ENCODE data around the gene ARHGEF39. TPM values are rescaled to one million over a fixed set of nuclear protein-coding genes. Genes with fewer than 3 reads are reported as not detected.

Gene ARHGEF39
- total and polyA plus RNA-seq, 2 experiments from 2014 or later: 5.6 to 12.6 TPM

- Histone ChIP-seq H3K36me3 (peaks cover 75% of the 10 kb centered on the region), H3K27me3 (no peaks in the 10 kb centered on the region), H3K4me3 (no peak overlapping the region), H3K27ac (peak overlapping the region; percentile 39), H3K9me3 (ENCODE audit: low read depth) (no peaks in the 10 kb centered on the region), H3K4me1 (ENCODE audit: low read depth) (no peaks in the 10 kb centered on the region)
- no peak for DNase-seq (ENCODE audit: low read depth in 1 of 2, low spot score in 1 of 2)
- TF ChIP-seq, protein P1, sequence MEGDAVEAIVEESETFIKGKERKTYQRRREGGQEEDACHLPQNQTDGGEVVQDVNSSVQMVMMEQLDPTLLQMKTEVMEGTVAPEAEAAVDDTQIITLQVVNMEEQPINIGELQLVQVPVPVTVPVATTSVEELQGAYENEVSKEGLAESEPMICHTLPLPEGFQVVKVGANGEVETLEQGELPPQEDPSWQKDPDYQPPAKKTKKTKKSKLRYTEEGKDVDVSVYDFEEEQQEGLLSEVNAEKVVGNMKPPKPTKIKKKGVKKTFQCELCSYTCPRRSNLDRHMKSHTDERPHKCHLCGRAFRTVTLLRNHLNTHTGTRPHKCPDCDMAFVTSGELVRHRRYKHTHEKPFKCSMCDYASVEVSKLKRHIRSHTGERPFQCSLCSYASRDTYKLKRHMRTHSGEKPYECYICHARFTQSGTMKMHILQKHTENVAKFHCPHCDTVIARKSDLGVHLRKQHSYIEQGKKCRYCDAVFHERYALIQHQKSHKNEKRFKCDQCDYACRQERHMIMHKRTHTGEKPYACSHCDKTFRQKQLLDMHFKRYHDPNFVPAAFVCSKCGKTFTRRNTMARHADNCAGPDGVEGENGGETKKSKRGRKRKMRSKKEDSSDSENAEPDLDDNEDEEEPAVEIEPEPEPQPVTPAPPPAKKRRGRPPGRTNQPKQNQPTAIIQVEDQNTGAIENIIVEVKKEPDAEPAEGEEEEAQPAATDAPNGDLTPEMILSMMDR (IDR thresholded peaks at IDR 0.05; ENCODE audit: low read depth, low read length): no peak
These were observed 46.8 kb upstream of the ARHGEF39 start for GRCh38 chr9:35711501-35712428.

DNA sequence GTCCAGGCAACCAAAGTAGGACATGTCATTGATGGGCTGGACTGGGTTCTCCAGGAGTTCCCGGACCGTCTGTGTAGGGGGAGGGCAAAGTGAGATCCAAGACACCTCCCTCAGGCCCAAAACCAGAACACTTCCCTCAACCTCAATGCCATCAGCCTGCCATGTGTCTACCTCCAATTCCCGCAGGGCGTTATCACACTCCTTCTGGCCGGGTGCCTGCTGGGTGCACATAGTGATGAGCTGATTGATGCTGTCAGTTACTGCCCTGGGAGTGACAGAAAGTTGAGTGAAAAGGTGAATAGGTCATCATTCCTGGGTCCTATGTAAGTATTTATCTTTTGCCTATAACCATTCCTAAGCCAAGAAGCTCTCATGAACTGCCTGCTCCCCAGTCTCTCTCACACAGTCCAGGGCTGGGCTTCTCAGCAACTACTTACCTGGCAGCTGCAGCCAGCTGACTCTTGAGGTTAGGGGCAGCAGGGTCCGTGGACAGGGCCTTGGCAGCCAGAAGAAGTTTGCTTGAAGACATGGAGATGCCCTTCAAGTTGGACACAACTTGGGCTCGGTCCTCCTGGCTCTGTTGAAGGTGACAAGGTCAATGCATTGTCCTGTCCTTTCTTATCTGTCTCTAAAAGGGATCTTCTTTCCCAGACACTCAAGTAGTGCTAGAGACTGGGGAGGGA lies 46.0 kb upstream of the ARHGEF39 start:
- no peaks in the 10 kb centered on the region for H3K4me1 ChIP-seq (ENCODE audit: low read depth)
- H3K4me3 ChIP-seq: no peak overlapping the region
- DNase-seq (ENCODE audit: low read depth in 1 of 2, low spot score in 1 of 2): no peak
- peaks cover 77% of the 10 kb centered on the region for H3K36me3 ChIP-seq
- no peaks in the 10 kb centered on the region for H3K9me3 ChIP-seq (ENCODE audit: low read depth)
- no peaks in the 10 kb centered on the region for H3K27me3 ChIP-seq
- TF ChIP-seq, protein P1 (IDR thresholded peaks at IDR 0.05; ENCODE audit: low read depth, low read length): no peak
- H3K27ac ChIP-seq: peak overlapping the region; percentile 39

DNA sequence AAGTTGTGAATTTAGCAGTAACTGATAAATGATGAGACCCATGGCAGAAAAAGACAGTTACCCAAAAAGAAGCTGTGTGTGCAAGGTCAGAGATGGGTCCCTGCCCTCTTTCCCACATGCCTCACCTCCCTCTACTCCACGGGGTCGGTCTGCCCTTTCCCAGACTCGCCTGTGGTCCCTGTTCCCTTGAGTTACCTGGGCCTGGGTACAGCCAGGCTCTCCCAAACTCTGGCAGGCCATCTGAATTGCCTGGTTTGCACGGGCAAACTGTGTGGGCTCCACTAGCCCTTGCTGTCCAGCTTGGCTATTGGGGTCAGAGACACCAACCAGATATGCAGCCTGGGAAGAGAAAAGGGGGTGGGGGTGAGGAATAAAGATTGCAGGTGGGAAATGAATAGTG lies 43.2 kb upstream of the ARHGEF39 start:
- H3K27me3 ChIP-seq: no peaks in the 10 kb centered on the region
- H3K4me3 ChIP-seq: no peak overlapping the region
- no peaks in the 10 kb centered on the region for H3K4me1 ChIP-seq (ENCODE audit: low read depth)
- no peaks in the 10 kb centered on the region for H3K9me3 ChIP-seq (ENCODE audit: low read depth)
- TF ChIP-seq, protein P1 (IDR thresholded peaks at IDR 0.05; ENCODE audit: low read depth, low read length): no peak
- no peak for DNase-seq (ENCODE audit: low read depth in 1 of 2, low spot score in 1 of 2)
- H3K27ac ChIP-seq: no peak overlapping the region
- H3K36me3 ChIP-seq: peaks cover 79% of the 10 kb centered on the region

GRCh38 chr9:35706951-35707350 lies 42.0 kb upstream of the ARHGEF39 start:
- Histone ChIP-seq H3K27me3 (no peaks in the 10 kb centered on the region), H3K9me3 (ENCODE audit: low read depth) (no peaks in the 10 kb centered on the region), H3K36me3 (peaks cover 88% of the 10 kb centered on the region), H3K27ac (no peak overlapping the region), H3K4me3 (no peak overlapping the region), H3K4me1 (ENCODE audit: low read depth) (no peaks in the 10 kb centered on the region)
- DNase-seq (ENCODE audit: low read depth in 1 of 2, low spot score in 1 of 2): no peak
- TF ChIP-seq, protein P1 (IDR thresholded peaks at IDR 0.05; ENCODE audit: low read depth, low read length): no peak

DNA sequence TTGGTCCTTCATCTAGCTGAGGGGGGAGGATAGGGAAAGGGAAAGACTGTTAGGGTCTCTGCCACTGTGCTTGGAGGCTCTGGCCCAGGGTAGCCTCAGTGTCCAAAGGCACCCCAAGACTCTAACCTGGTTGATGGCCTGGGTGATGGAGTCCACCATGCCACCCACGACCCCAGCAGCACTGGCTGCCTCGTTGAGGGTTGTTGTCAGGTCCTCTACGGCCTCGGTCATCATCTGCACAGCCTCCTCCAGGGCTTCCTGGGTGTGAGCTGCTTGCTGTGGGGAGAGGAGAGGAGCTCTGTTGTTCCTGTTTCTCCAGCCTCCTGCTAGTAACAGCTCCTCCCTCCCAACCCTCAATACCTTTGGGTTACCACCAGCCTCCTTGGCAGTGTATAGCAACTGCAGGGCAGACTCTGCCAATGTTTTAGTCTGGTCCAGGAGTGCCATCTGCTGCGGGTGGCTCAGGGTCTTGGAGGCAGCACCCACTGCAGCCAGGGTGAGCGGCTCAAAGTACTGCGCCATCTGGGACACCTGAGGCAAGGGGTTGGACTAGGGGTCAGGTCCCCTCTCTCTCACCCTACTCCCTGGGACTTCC lies 40.9 kb upstream of the ARHGEF39 start:
- H3K27ac ChIP-seq: no peak overlapping the region
- peaks cover 86% of the 10 kb centered on the region for H3K36me3 ChIP-seq
- TF ChIP-seq, protein P1 (IDR thresholded peaks at IDR 0.05; ENCODE audit: low read depth, low read length): no peak
- H3K4me3 ChIP-seq: no peak overlapping the region
- H3K27me3 ChIP-seq: no peaks in the 10 kb centered on the region
- H3K4me1 ChIP-seq (ENCODE audit: low read depth): no peaks in the 10 kb centered on the region
- H3K9me3 ChIP-seq (ENCODE audit: low read depth): no peaks in the 10 kb centered on the region
- no peak for DNase-seq (ENCODE audit: low read depth in 1 of 2, low spot score in 1 of 2)
